Measurements from ENCODE around the gene BBS9.

Gene BBS9

DNA sequence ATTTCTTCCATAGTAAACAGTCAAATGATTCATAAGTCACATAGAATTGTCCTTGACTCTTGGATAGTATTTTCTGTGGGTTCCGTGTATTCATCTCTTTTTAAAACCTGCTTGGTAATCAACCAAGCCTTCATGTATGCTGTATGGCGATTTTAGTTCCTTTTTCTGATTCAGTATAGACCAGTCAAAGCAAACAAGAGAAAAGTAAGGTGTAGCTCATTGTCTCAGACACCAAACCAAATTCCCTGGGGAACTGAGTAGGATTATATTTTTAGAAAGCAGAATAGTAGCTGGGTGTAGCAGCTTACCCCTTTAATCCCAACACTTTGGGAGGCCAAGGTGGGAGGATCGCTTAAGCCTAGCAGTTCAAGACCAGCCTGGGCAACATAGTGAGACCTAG, 240.5 kb downstream of the BBS9 start:
- no peak for DNase-seq (ENCODE audit: low read depth)

DNA sequence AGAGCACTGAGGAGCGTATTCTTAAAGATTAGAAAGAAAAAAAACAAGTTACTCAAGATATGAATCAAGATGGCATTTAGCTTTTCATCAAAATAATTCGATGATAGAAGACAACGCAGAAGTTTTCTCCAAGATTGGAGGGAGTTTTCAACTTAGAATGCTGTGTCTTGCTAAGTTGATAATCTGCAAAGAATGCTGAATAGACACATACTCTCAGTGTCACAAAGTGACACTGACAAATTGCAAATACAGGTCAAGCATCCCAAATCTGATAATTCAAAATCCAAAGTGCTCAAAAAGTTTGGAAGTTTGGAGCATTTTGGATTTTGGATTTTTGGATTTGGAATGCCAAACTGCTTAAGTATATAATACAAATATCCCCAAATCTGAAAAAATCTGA, 243.8 kb downstream of the BBS9 start:
- no peak for DNase-seq (ENCODE audit: low read depth)

DNA sequence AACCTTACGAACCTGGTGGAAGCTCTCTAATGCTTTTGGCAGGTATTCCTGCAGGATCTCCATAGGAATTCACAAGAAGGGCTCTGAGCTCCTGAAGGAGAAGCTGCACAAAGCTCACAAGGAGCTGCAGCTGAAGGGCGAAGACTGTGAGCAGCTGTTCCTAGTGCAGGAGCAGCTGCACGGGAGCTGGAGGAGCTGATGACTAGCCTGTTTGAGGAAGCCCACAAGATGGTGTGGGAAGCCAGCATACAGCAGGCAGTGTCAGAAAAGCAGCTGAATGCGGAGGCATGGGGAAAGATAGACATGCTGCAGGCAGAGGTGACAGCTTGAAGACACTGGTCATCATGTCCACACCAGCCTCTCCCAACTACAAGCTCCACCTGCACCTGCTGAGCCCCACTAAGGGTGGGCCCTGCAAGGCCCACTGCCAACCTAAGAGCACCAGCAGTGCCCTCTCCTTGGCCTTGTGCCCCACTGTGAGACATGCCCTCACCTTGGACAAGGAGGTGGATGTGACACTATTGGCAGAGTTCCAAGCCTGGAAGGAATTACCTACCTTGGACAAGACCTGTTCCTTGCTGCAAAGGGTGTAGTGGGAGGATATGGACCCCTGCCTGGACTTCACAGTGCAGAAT, 250.6 kb downstream of the BBS9 start:
- DNase-seq (ENCODE audit: low read depth), result no peak

DNA sequence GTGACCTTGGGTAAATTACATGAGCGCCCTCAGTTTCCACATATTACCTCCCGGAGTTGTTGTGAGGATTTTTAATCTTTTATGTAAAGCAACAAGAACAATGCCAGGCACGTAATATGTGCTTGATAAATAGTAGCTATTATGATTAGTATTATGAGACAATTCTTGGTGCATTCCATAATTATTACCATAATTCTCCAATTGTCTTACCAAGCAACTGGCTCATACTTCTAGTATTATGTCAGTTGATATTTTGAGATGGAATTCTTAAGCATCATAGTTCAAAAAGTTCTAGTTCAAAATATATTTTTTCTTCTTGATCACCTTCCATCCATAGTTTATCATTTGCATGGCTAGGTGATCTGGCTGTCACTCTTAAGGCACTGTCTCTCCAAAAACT, 259.0 kb downstream of the BBS9 start:
- DNase-seq (ENCODE audit: low read depth), result no peak

DNA sequence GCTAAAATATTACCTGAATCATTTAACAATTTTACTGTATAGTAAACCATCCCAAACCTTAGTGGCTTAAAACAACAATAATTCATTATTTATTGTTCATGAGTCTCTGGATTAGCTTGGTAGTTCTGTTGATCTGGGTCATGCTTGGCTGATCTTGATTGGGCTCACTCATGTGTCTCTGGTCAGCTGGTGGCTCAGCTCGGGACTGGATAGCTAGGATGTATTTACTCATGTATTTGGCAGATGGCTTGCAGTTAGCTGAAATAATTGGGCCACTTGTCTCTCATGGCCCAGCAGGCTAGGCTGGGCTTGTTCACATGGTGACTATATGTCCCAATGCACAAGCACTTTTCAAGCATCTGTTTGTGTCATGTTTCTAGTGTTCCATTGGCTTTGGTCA, 262.8 kb downstream of the BBS9 start:
- DNase-seq (ENCODE audit: low read depth), result no peak

DNA sequence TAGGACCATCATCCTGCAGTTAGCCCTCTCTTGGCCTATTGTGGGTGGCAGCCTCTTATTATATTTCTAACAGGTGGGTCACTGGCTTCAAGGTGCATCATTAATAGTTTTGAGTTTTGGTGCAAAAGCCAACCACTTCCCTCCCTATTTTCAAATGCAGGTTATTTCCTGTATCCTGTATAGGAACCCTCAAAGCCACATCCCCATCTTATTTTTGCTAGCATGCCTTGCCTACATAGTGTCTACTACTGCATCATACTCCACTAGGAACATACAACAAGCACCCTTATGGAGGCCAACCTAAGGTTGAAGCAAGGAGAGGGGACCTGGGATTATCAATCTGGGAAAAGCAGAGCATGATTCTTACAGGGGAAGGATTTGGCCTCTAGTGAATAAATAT, 264.4 kb downstream of the BBS9 start:
- no peak for DNase-seq (ENCODE audit: low read depth)

DNA sequence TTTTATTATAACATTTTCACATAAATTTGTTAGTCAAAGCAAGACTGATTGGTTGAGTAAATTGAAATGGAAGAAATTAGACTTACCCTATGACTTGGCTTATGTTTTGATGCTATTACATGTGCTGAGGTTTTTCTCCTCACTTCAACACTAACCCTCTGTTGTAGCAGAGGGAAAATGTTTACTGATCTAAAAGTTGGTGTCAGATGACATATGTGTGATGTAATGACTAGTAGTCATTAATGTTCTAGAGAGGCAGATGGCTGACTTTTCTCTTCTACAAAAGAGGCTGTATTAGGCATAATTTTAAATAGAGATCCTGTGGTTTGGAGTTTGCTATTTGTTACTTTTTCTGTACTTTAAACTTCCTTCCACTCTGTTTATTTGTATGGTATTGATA, 266.0 kb downstream of the BBS9 start:
- no peak for DNase-seq (ENCODE audit: low read depth)

DNA sequence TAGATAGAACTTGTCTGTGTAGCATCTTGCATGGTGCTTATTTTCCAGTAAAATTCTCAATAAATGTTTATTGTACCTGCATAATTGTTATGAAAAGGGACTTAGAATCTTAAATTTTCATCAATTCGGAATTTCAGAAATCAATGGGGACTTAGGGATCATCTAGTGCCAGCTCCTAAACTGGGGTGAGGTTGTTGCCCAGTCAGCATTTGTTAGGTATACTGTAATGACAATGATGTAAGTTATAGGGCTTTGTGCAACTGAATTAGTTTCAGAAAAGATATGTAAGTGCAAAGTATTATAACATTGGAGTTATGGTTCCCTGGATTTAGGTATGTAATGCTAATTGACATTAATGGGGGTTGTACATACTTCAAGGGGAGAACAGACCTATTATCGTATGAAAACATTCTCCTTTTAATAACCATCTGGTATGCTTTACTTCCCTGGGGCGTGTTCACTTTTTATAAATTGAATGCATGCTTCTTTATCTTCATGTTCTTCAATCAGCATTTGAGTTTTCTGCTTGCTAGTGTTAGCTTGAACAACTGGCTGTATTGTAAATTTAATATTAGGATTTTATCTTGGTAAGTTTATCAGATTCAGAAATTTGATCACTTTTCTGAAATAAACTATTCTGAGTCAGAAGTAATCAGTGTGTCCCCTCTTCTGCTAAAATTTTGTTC, 270.3 kb downstream of the BBS9 start:
- DNase-seq (ENCODE audit: low read depth), result no peak

DNA sequence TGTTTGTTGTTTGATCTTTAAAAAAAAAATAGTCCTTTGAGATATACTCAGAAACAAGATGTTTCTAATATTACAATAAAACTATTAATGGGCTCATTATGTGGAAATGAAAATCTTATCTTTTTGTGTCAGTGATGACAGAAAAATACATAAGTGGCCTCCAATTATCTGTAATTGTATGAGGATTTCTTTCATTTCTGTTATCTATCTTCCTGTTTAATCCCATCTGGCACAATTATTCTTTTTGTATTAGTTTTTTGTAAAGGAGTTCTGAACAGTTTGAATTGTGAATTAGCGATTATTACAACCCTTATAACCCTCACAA, 270.8 kb downstream of the BBS9 start:
- no peak for DNase-seq (ENCODE audit: low read depth)

DNA sequence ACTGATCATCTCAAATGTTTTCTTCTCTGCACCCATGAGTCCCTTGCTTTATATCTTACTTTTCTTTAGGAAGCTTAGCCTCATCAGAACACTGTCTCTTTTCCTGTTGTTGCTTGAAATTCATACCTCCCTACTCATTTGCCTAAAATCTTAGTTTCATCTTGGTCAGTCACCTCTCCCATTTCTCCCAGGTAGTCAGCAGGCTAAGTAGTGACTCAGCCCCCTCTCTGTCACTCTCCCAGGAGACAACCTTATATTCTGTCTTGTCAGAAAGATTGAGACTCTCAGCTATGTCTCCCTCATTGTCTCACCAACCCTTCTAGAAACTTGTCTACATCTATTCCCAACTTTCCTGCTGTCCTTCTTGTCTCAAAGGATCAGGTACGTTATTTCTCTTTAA, 280.9 kb downstream of the BBS9 start:
- DNase-seq (ENCODE audit: low read depth), result no peak

DNA sequence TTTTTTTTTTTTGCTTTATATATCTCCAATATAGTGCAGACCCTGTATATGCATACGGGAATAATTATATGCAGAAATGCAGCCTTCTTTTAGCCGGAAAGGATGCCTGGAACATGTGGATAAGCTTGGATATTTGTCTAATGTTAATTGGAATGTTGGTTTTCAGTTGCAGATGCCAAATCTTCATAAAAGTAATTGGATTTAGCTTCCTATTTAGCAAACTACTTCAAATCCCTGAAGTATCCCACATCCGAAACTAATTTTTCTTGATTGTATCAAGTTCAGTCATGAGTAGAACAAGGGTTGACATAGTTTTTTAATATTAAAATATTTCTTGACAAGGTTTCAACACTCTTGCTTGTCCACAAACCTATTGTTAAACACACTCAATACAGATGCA, 281.7 kb downstream of the BBS9 start:
- no peak for DNase-seq (ENCODE audit: low read depth)

DNA sequence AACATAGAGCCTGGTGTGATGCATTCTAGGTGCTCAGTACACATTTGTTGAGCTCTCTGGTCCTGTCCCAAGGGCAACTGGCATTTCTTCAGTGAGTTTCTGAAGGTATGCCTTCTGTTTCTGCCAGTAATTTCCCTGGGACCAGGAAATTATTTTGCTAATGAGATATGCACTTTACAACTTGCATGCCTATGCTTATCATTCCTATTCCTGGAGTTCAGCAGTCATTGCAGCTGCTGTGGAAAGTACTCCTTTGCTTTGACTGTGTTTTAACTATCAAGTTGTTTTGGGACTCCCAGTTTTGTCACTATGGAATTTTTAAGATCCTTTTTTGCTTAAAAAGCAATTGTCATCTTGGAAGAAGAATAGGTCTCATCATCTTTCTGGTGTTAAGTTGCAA, 283.0 kb downstream of the BBS9 start:
- no peak for DNase-seq (ENCODE audit: low read depth)

DNA sequence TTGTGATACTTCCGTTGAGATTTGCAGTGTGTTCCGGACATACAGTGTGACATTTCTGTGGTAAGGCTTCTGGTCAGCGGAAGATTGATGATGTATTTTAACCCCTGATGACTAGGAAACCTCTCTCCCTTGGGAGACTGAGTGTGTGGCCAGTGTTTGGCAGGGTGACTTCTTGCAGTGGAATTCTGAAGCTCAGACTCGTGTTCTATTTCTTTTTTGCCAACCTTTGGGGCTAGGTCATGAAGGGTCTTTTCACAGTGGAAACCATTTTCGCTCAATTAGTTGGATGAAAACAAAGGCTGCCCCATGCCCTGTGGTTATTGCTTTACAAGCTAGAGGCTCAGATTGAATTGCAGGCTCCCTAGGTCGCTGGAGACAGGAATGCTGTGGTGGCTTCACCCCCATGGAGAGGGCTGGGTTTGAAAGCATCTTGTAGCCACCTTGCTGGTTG, 288.9 kb downstream of the BBS9 start:
- no peak for DNase-seq (ENCODE audit: low read depth)

DNA sequence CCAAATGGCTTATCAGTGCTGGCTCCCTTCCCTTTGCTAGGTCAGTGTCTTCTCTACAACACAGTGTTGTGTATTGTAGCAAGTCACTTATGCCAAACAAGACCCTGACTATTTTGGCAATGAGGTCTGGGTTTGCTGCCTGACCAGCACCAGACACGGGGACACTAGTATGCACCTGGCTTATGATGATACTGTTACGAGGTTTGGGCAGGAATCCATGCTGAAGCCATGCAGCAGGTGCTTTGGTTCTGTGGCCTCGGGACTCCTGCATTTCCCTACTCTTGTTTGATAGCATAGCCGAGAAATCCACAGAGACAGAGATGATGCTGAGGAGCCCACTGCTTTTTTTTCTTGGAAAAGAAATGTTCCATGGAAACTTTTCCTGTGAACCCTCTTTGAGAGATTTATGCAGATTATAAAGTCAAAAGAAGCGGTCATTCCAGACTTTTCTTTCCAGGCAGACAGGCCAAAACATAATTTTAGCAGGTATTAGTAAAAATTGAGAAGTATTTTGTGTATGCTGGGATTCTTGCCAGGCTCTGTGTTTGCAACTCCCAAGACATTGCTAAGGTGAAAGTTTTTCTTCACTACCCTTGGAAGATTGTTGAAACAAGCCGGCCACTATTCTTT, 291.1 kb downstream of the BBS9 start:
- no peak for DNase-seq (ENCODE audit: low read depth)

DNA sequence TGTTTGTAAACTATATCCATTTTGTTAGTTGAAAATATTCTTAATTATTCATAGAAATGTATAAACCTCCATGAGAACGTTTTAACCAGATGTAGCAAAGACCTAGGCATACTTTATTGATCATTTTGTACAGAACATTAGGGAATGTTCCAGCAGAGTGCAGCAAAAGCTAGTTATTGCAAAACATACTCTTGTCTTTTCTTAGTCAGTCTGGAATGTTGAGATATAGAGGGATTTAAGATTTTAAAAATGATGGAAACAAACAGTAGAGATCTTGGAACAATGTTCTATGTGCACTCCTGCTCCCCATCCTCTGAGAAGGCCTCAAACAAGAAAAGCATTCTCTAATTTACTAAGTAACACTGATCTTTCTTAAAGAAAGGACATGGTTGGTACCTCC, 292.1 kb downstream of the BBS9 start:
- DNase-seq (ENCODE audit: low read depth), result no peak

DNA sequence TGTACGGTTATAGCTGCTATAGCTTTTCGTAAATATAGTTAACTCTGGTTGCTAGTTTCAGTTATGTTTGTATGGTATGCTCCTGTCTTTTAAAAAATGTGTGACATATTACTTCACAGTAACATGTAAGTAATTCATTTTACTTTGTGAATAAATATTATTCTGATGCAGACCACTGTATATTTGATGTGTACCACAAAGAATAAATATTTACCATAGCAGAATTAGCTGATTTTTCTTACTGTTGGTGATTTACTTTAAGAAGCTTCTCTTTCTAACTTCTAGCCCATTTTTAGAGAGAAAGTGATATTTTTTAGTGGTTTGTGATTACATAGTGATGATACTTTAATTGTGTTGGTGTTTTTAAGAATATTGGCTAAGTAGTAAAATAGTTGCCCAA, 292.8 kb downstream of the BBS9 start:
- DNase-seq (ENCODE audit: low read depth), result no peak

DNA sequence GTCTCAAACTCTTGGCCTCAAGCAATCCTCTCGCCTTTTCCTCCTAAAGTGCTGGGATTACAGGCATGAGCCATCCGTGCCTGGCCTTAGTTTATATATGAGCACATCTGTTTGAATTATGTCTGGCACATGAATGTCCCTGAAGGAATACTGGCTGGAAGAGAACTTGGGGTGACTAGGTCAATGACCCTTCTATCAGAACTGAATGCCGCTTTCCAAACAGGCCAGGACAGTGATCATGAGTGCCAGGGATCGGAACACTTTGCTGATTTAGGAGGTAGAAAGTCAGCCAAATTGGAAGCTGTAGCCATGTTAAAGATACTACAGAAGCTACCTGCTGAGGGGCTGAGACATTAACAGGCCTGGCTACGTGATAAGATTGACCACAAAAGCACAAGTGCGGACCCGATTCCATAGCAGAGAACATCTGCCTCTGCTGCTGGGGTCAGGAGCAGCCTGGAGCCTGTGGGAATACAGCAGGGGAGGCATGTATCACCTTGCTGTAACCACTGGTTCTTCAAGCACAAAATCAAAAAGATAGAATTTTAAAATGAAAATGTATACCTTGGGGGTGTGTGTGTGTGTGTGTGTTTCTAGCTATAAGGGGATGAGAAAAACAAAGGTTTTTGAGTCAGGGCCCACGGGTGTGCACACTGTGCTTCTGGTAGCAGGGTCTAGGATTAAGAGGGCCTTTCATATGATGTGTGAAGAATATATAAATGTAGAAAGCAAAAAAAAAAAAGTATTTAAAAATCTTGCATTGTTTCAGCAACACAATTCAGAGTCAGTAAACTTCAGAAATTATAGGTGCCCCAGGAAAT, 293.7 kb downstream of the BBS9 start:
- no peak for DNase-seq (ENCODE audit: low read depth)

DNA sequence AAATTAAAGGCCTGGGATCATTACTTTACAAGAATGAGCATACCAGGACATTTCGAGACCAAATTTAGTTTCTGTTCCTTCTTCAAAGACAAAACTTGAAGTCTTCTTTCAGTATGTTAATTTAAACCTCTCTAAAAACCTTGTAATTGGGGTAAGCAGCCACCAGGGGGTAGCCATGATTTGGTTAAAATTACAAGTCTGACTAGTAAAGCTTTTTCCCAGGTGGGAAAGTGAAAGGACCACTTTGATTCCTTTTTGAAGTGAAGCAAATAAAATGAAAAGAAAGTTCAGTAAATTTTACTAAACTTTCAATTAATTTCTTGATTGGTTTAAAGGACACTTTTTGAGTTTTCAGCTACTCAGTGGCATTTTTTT, 294.3 kb downstream of the BBS9 start:
- no peak for DNase-seq (ENCODE audit: low read depth)

DNA sequence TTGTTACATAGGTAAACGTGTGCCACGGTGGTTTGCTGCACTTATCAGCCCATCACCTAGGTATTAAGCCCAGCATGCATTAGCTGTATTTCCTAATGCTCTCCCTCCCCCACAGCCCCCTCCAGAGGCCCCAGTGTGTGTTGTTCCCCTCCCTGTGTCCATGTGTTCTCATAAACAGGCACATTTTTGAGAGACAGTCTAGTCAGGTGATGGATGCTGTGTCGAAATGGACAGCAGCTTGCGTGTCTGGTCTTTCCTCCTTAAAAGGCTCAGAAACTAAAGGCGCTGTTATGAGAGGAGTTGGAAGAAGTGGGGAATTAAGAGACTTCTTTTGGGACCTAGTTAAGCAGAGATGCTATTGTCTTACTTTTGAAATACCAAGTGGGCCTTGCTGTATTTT, 296.0 kb downstream of the BBS9 start:
- no peak for DNase-seq (ENCODE audit: low read depth)

DNA sequence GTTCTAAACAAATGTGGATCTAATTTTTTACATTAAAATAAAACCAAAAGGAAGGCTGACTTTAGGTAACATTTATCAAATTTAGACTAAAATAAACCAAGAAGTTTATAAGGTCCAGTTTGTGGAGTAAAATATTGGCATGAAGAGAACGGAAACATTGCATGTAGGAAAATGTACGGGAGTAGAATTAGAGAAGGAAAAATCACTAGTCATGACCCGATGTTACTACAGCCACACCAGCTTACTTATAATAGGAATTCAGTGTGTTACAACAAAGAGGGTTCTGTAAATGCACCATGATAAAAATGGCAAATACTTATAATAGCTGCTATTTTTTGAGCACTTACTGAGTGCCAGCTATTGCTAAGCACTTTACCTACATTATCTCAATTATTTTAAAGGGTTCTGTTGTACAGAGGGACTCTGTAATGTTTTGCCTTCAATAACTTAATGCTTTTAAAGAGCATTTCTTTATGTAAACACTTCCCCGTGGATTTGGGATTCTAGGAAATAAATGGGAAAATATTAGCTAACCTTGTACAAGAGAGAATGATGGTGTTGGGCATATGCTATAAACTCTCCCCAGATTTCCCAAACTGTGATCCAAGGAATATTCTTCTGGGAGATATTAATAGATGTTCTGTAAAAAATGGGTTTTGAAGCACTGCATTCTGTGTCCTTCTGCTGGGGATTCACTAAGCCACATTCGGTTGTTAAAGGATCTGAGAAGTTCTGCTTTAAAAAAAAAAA, 296.7 kb downstream of the BBS9 start:
- DNase-seq (ENCODE audit: low read depth), result no peak

DNA sequence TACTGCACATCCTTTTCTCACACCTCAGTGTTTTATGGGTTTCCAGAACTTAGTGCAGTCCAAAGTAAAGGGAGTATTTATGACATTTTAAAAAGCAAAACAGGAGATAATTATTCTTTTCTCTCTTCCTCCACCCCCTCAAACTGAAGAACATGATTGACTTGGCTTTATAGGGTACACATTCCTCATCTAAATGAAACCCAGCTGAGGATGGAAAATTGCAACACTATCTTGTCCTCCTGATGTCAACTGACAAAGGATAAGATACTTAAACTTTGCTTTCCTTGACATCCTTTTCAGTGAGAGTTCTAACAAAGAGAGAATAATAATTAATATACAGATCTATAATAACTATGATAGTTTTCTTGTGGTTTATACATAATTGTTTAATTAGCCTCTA, 299.1 kb downstream of the BBS9 start:
- no peak for DNase-seq (ENCODE audit: low read depth)

DNA sequence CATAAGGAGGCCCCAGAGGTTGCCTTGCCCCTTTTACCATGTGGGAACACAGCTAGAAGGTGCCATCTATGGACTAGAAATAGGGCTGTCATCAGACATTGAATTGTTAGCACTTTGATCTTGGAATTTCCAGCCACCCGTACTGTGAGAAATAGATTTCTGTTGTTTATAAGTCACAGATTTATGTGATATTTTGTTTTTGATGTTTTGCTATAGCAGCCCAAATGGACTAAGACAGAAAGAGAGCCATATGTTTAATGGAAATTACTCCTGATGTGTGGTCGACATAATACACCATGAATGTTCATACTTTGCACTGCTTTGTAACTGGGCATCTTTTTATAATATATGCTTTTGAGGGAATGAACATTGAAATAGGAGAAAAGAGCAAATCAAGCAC, 302.2 kb downstream of the BBS9 start:
- no peak for DNase-seq (ENCODE audit: low read depth)

Measured in T follicular helper cell (primary cell).